Measurements from ENCODE around the gene ALCAM.

Gene ALCAM

DNA sequence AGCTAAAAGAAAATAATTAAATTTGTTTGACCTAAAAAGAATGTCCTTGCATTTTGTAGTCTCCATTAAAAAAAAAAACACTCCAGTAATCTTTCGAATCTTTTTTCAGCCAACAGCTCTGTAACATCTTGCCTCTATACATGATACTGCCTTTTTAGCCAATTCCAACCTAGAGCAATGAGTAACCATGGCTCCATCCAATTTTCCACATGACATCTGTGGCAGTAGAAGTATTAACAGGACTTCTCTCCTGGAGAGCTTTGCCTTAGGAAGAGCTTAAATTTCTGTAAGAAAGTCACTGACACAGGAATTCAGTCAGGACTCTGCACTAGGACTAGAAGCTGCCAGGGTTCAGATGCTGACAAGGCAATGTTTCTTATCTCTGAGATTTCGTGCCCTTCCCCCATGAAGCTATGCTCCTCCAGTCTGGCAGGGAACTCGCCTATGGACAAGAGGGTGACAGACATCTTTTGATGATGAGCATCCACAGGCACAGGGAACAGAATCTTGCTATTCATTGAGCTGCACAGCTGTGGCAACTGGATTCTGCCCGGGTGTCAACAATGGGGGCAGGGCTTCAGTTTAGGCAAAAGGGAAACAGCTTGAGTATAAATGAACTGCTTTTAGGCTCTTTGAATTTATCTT is 81.8 kb downstream of the ALCAM start:
- TF ChIP-seq, protein P1, sequence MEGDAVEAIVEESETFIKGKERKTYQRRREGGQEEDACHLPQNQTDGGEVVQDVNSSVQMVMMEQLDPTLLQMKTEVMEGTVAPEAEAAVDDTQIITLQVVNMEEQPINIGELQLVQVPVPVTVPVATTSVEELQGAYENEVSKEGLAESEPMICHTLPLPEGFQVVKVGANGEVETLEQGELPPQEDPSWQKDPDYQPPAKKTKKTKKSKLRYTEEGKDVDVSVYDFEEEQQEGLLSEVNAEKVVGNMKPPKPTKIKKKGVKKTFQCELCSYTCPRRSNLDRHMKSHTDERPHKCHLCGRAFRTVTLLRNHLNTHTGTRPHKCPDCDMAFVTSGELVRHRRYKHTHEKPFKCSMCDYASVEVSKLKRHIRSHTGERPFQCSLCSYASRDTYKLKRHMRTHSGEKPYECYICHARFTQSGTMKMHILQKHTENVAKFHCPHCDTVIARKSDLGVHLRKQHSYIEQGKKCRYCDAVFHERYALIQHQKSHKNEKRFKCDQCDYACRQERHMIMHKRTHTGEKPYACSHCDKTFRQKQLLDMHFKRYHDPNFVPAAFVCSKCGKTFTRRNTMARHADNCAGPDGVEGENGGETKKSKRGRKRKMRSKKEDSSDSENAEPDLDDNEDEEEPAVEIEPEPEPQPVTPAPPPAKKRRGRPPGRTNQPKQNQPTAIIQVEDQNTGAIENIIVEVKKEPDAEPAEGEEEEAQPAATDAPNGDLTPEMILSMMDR (IDR thresholded peaks at IDR 0.05; ENCODE audit: extremely low read depth, insufficient read depth, missing control alignments), result no peak
- in situ Hi-C loops (cut with MboI; ENCODE audit: low pct_unique_long_range_greater_than_20kb, low sequenced_read_pairs, unreplicated experiment), result no loop called here
- no peak for DNase-seq (ENCODE audit: low spot score)

GRCh38 chr3:105449414-105449813 is 82.7 kb downstream of the ALCAM start:
- in situ Hi-C loops (cut with MboI; ENCODE audit: low pct_unique_long_range_greater_than_20kb, low sequenced_read_pairs, unreplicated experiment), result no loop called here
- TF ChIP-seq, protein P1 (IDR thresholded peaks at IDR 0.05; ENCODE audit: extremely low read depth, insufficient read depth, missing control alignments), result no peak
- DNase-seq (ENCODE audit: low spot score), result no peak

- in situ Hi-C loops (cut with MboI; ENCODE audit: low pct_unique_long_range_greater_than_20kb, low sequenced_read_pairs, unreplicated experiment), result no loop called here
- TF ChIP-seq, protein P1 (IDR thresholded peaks at IDR 0.05; ENCODE audit: extremely low read depth, insufficient read depth, missing control alignments), result no peak
- no peak for DNase-seq (ENCODE audit: low spot score)
Measured at GRCh38 chr3:105456017-105456416, 89.3 kb downstream of the ALCAM start.

- in situ Hi-C loops (cut with MboI; ENCODE audit: low pct_unique_long_range_greater_than_20kb, low sequenced_read_pairs, unreplicated experiment), result no loop called here
- DNase-seq (ENCODE audit: low spot score), result no peak
- TF ChIP-seq, protein P1 (IDR thresholded peaks at IDR 0.05; ENCODE audit: extremely low read depth, insufficient read depth, missing control alignments), result no peak
Measured at GRCh38 chr3:105458518-105459215, 92.0 kb downstream of the ALCAM start.

- TF ChIP-seq, protein P1 (IDR thresholded peaks at IDR 0.05; ENCODE audit: extremely low read depth, insufficient read depth, missing control alignments), result no peak
- in situ Hi-C loops (cut with MboI; ENCODE audit: low pct_unique_long_range_greater_than_20kb, low sequenced_read_pairs, unreplicated experiment), result no loop called here
- no peak for DNase-seq (ENCODE audit: low spot score)
Measured at GRCh38 chr3:105459566-105460290, 93.0 kb downstream of the ALCAM start.

DNA sequence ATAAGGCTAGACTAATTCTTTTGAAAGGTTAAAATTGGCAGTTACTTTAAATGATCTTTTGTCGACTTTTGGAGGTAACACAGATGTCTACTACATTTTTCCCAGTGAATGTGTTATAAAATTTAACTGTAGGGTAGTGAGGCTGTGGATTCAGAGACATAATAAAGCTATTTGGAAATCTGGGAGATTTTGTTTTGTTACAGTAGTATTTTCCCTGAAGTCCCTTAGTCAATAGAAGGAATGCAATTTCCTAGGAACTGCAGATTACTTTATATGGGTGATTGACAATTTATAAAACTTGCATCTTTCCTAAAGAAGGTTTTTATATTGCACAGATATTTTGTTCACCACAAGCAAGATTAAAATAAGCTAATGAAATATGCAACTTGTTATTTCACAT is 96.9 kb downstream of the ALCAM start:
- in situ Hi-C loops (cut with MboI; ENCODE audit: low pct_unique_long_range_greater_than_20kb, low sequenced_read_pairs, unreplicated experiment), result no loop called here
- no peak for DNase-seq (ENCODE audit: low spot score)
- TF ChIP-seq, protein P1 (IDR thresholded peaks at IDR 0.05; ENCODE audit: extremely low read depth, insufficient read depth, missing control alignments), result no peak
